ENCODE measurements around the gene CNTNAP2.

DNA sequence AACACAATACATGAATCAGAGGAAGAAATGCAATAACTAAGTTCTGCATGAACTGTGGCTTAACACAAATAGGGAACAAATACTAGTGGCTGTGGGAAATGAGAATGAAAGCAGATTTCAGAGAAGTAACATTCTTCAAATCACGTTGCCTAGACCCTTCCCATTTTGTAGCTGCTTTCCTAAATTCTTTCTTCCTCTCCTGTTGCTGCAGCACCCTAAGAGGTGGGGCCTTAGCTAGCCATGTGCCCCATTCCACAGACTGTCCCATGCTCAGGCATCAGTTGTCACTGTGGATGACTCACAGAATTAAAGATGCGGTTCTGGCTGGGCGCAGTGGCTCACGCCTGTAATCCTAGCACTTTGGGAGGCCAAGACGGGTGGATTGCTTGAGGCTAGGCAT lies 1769.3 kb downstream of the CNTNAP2 start:
- TF ChIP-seq, protein P1, sequence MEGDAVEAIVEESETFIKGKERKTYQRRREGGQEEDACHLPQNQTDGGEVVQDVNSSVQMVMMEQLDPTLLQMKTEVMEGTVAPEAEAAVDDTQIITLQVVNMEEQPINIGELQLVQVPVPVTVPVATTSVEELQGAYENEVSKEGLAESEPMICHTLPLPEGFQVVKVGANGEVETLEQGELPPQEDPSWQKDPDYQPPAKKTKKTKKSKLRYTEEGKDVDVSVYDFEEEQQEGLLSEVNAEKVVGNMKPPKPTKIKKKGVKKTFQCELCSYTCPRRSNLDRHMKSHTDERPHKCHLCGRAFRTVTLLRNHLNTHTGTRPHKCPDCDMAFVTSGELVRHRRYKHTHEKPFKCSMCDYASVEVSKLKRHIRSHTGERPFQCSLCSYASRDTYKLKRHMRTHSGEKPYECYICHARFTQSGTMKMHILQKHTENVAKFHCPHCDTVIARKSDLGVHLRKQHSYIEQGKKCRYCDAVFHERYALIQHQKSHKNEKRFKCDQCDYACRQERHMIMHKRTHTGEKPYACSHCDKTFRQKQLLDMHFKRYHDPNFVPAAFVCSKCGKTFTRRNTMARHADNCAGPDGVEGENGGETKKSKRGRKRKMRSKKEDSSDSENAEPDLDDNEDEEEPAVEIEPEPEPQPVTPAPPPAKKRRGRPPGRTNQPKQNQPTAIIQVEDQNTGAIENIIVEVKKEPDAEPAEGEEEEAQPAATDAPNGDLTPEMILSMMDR (IDR thresholded peaks at IDR 0.05): no peak
- TF ChIP-seq POLR2A (IDR thresholded peaks at IDR 0.05): no peak
- no peak for TF ChIP-seq POLR2AphosphoS5 (IDR thresholded peaks at IDR 0.05)
- TF ChIP-seq EP300 (IDR thresholded peaks at IDR 0.05): no peak

All from suprapubic skin (tissue), 4 donors.